KG1 (cell line): Measurements from ENCODE around the gene TPSAB1.
A peak's percentile ranks its signal among the peaks of the same experiment; 100 is the strongest.
"Not testable (repeated sequence)": the region's sequence is repeated elsewhere in the genome, so short reads cannot be mapped to it uniquely, and the experiment has no call there.

Source experiments
- DNase-seq: peaks from one replicate; lab custom pipeline; 2025; lab: John Stamatoyannopoulos, UW

Gene TPSAB1

DNA sequence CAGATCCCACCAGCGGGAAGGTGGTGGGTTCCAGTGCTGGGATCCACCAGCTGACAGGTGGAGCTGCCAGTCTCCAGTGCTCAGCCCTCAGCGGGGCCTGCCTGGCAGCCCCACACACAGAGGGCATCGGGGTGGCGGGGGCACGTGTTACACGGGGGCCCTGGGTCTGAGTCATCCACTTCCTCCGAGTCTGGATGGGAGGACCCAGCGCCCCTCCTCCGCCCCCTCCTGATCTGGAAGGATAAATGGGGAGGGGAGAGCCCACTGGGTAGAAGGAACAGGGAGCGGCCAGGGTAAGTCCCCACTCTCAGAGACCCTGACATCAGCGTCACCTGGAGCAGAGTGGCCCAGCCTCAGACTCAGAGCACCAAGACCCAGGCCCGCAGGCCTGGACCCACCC is at the start of gene TPSAB1:
TPSAB1 (plus strand) TSS at position 270 of the 400 bp plus-strand sequence. CDS start 234 bp downstream, outside the sequence.
- not testable (repeated sequence) for DNase-seq

DNA sequence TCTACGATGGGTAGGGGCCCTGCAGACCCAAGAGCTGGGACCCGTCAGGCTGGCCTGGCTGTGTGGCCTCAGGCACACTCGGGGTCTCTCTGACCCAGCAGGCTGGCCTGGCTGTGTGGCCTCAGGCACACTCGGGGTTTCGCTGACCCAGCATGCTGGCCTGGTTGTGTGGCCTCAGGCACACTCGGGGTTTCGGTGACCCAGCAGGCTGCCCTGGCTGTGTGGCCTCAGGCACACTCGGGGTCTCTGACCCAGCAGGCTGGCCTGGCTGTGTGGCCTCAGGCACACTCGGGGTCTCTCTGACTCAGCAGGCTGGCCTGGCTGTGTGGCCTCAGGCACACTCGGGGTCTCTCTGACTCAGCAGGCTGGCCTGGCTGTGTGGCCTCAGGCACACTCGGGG is 49.7 kb upstream of the TPSAB1 start:
- not testable (repeated sequence) for DNase-seq

- no peak for DNase-seq
Observed at GRCh38 chr16:1192384-1193073, 48.0 kb upstream of the TPSAB1 start.

DNA sequence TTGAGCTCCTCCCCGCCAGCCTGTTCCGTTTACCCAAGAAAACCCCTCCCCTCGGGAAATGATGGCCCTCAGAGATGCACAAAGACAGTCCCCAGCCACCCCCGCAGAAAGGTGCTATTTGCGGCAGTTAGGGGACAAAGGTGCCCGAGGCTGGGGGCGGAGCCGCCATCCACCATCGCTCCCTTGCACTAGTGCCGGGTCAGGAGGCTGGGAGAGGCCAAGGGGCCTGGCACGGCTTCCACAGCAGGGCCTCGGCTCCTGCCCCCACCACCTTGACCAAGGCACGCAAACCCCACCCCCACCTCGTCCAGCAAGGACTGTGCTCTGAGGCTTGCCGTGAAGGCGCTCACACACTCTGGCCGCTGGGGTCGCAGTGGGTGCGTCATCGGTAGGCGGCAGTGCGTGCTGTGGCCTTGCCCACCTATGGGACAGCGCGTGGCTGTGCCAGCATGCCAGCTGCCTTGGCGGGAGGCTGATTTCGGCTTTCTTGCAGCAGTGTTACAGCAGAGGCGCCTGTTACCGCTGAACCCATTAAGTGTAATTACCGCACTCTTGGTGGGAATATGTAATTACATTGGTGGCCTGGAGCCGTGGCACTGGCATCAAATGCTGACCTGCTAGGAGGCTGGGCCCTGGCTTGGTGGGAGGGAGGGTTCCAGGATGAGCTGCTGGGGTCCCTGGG is 47.2 kb upstream of the TPSAB1 start:
- no peak for DNase-seq

GRCh38 chr16:1193825-1194581 is 46.5 kb upstream of the TPSAB1 start:
- DNase-seq = no peak

DNA sequence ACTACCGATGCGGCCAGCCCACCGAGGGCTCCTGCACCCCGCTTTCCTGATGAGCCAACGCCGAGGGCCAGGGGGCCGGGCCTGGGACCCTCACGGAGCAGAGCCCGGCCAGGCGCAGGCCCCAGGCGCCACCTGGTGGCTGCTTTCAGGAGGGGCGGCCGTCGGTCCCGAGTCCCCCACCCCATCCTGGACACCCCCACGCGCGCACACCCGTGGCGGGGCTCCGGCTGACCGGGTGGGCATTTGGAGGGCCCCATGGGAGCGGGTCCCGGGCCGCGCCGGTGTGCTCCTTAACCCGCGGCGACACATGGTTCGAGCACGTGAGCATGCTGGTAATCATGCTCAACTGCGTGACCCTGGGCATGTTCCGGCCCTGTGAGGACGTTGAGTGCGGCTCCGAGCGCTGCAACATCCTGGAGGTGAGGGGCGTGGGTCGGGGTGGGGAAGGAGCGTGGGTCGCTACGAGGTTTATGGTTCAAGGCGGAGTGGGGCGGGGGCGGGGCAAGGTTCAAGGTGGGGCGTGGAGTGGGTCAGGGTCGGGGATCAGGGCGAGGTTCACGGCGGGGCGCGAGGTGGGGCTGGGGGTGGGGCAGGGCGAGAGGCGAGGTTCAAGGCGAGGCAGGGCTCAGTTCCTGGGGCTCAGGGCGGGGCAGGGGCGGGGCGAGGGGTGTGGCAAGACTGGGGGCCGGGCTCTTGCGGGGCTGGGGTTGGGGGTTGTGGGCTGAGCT is 45.7 kb upstream of the TPSAB1 start:
- no peak for DNase-seq

DNA sequence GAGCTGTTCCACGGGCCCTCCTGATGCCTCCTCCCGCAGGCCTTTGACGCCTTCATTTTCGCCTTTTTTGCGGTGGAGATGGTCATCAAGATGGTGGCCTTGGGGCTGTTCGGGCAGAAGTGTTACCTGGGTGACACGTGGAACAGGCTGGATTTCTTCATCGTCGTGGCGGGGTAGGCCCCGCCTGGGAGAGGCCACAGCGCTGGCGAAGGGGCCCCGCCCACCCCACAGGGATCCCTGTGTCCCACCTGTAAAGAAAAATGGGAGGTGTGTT is 45.2 kb upstream of the TPSAB1 start:
- no peak for DNase-seq

- DNase-seq = no peak
Observed at GRCh38 chr16:1196494-1196893, 44.0 kb upstream of the TPSAB1 start.

- DNase-seq = no peak
Observed at GRCh38 chr16:1197237-1197866, 43.2 kb upstream of the TPSAB1 start.

GRCh38 chr16:1198194-1198593 is 42.3 kb upstream of the TPSAB1 start:
- DNase-seq = no peak

DNA sequence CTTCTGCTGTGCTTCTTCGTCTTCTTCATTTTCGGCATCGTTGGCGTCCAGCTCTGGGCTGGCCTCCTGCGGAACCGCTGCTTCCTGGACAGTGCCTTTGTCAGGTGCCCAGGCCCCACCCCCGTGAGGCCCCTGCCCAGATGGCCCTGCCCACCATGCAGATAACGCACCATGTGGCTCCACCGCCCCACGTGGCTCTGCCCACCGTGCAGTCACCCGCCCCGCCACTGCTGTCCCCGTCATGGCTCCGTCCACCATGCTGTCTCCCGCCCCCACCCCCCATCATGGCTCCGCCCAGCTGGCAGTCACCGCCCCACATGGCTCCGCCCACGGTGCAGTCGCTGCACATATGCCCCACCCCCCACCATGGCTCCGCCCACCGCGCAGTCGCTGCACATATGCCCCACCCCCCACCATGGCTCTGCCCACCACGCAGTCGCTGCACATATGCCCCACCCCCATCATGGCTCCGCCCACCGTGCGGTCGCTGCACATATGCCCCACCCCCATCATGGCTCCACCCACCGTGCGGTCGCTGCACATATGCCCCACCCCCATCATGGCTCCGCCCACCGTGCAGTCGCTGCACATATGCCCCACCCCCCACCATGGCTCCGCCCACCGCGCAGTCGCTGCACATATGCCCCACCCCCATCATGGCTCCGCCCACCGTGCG is 41.7 kb upstream of the TPSAB1 start:
- not testable (repeated sequence) for DNase-seq

- no peak for DNase-seq
Observed at GRCh38 chr16:1199347-1200013, 41.0 kb upstream of the TPSAB1 start.

DNA sequence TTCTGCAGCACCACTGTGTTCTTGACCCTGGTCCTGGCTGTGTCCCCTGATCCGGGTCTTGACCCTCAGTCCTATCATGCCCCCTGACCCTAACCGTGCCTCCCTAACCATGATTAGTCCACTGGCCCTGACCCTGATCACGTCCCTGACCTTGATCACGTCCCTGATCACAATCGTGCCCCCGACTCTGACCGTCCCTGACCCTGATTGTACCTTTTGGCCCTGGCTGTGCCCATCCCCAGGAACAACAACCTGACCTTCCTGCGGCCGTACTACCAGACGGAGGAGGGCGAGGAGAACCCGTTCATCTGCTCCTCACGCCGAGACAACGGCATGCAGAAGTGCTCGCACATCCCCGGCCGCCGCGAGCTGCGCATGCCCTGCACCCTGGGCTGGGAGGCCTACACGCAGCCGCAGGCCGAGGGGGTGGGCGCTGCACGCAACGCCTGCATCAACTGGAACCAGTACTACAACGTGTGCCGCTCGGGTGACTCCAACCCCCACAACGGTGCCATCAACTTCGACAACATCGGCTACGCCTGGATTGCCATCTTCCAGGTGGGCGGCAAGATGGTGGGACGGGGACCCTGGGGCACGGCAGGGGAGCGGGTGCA is 40.4 kb upstream of the TPSAB1 start:
- DNase-seq = no peak

DNA sequence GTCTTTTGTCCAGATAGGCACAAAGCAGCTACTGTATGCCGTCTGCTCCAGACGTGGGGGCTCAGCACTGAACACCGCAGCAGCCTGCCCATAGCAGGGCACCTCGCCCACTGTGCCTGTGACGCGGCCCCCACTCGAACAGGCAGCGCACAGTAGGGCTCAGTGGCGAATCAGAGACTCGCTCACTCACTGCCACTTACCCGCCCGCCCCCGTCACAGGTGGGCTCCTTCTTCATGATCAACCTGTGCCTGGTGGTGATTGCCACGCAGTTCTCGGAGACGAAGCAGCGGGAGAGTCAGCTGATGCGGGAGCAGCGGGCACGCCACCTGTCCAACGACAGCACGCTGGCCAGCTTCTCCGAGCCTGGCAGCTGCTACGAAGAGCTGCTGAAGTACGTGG is 39.1 kb upstream of the TPSAB1 start:
- DNase-seq = no peak

- DNase-seq = no peak
Observed at GRCh38 chr16:1202274-1202673, 38.2 kb upstream of the TPSAB1 start.

DNA sequence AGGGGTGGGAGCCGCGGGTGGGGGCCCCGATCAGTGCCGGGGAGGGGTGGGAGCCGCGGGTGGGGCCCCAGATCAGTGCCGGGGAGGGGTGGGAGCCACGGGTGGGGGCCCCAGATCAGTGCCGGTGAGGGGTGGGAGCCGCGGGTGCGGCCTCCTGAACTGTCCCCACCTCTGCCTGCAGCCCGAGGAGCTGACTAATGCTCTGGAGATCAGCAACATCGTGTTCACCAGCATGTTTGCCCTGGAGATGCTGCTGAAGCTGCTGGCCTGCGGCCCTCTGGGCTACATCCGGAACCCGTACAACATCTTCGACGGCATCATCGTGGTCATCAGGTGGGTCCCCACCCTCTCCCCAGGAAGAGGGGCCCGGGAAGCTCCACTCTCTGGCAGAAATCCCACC is 35.6 kb upstream of the TPSAB1 start:
- no peak for DNase-seq

GRCh38 chr16:1206326-1206725 is 34.2 kb upstream of the TPSAB1 start:
- no peak for DNase-seq

GRCh38 chr16:1206786-1207185 is 33.7 kb upstream of the TPSAB1 start:
- no peak for DNase-seq

DNA sequence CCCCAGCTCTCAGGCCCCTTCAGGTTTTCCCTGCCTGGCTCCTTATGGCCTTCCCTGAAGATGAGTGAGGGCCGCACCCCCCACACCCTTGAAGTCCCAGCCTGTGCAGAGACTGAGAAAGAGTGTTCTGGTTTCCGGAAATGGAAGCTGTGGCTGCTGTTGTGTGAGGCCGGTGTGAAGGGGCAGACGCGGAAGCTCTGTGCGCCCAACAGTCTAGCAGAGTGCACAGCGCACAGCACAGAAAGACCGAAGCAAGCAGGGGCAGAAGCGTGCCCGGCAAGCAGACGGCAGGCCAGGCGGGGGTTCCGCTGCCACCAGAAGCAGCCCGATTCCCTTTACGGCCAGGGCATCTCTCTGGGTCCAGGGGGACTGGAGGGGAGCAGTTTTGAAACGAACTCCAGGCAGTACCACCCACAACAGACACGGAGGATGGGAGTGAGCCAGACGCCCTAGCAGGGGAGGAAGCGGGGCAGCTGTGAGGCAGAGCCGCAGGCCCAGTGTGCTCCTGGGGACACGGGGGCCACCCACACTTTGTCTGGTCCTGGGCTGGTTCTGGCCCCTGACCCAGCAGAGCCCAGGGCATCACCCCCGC is 32.2 kb upstream of the TPSAB1 start:
- peak; percentile 33 for DNase-seq

DNA sequence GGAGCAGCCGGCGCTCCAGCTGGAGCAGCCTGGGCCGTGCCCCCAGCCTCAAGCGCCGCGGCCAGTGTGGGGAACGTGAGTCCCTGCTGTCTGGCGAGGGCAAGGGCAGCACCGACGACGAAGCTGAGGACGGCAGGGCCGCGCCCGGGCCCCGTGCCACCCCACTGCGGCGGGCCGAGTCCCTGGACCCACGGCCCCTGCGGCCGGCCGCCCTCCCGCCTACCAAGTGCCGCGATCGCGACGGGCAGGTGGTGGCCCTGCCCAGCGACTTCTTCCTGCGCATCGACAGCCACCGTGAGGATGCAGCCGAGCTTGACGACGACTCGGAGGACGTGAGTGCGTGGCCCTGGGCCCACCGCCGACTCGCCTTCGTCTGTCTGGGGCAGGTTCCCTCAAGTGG is 31.4 kb upstream of the TPSAB1 start:
- DNase-seq = no peak
